Left ventricle myocardium inferior (tissue), 1 donor: ENCODE data around the gene RNPEPL1. TPM values are rescaled to one million over a fixed set of nuclear protein-coding genes. Genes with fewer than 3 reads are reported as not detected.
A peak's percentile ranks its signal among the peaks of the same experiment; 100 is the strongest.

ENCODE experiments used
- DNase-seq: peaks from one replicate; pipeline ENCODE4 v3.0.0-alpha.2; 2020
- H3K27ac ChIP-seq: fragments of 200-600 bp; replicated peaks from 2 replicates; pipeline ENCODE4 v1.8.0; 2021
- H3K27me3 ChIP-seq: fragments of 200-600 bp; 2 replicates; pipeline ENCODE4 v1.8.0; 2021; ENCODE audit warnings: low read depth
- H3K36me3 ChIP-seq: fragments of 200-600 bp; 2 replicates; pipeline ENCODE4 v1.8.0; 2021
- H3K4me1 ChIP-seq: fragments of 200-600 bp; 2 replicates; pipeline ENCODE4 v1.8.0; 2021
- H3K4me3 ChIP-seq: fragments of 200-600 bp; 2 replicates; pipeline ENCODE4 v1.8.0; 2021; ENCODE audit warnings: mild to moderate bottlenecking, moderate library complexity
- H3K9me3 ChIP-seq: fragments of 200-600 bp; replicated peaks from 2 replicates; pipeline ENCODE4 v1.8.0; 2021
- CTCF ChIP-seq: fragments of 200-600 bp; IDR thresholded peaks from 2 replicates; pipeline ENCODE4 v1.8.0; 2021; ENCODE audit warnings: antibody characterized with exemption, mild to moderate bottlenecking, borderline replicate concordance
- intact Hi-C: fragments of 100-400 bp; cut with micrococcal nuclease; formaldehyde crosslinking; loops from one replicate; pipeline ENCODE4 v1.11.0; 2022
- total RNA-seq: library from RNA; stranded (reverse); fragmentation: NEBNext Ultra II Directional; extraction: Animal tissue kit (Norgen Biotek cat#: 25700); gene quantifications from one replicate; pipeline ENCODE4 v1.2.1, GENCODE V29; 2021
- donor health status: DM: no; HTN: yes; CAD: no; lungs with severe emphysema.

Gene RNPEPL1
- total RNA-seq, 1 donor from 2014 or later = 80.1 TPM

DNA sequence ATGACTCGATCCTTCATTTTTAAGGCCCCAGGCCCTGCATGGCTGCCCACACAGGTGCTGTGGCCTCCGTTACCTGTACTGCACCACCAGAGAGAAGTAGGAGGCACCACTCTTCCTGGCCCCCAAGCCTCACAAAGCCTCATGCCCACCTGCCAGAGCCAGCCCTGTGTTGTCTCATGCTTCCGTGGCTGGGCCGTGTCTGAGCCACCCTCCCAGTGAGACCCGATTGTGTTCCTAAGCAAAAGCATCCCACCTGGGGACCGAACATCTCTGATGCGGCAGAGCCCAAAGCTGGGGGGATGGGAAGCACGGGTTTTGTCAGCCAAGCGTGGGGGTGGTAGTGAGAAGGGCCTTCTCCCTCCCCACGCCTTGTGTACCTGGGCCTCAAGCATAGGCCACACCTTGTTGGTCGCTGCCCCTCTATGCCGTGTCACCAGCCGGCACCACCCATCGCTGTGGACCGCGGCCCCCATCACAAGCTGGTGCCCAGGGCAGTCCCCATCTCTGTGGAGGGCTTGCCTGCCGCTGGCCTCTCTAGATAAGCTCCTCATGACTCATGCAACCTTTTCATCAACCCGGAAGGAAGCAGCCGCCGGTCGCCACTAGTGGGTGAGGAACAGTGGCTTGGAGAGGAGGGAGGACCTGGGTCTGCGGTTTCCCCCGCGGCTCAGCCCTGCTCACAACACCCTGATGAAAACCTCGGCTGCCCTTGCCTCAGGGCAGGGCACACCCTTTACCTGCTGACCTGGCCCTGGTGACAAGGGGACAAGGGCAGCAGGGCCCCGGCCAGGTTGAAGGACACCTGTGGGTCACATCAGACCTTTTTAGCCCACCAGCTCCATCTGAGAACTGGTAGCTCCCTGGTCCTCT is 2.7 kb upstream of the RNPEPL1 start:
- no peak for TF ChIP-seq CTCF
- DNase-seq = peak; percentile 76
- H3K4me3 ChIP-seq = peak overlapping the region; percentile 85
- intact Hi-C loops = no loop called here
- H3K27ac ChIP-seq = peak overlapping the region; percentile 96
- peaks cover 67% of the 10 kb centered on the region for H3K4me1 ChIP-seq
- H3K36me3 ChIP-seq = peaks cover 5% of the 10 kb centered on the region
- no peaks in the 10 kb centered on the region for H3K27me3 ChIP-seq
- no peaks in the 10 kb centered on the region for H3K9me3 ChIP-seq

GRCh38 chr2:240566203-240567136 is 1.8 kb upstream of the RNPEPL1 start:
- Histone ChIP-seq H3K27me3 (no peaks in the 10 kb centered on the region), H3K9me3 (no peaks in the 10 kb centered on the region), H3K27ac (peak overlapping the region; percentile 96), H3K4me3 (peak overlapping the region; percentile 85), H3K36me3 (peaks cover 5% of the 10 kb centered on the region), H3K4me1 (peaks cover 69% of the 10 kb centered on the region)
- peak; percentile 95 for DNase-seq
- intact Hi-C loops = no loop called here
- peak; percentile 96 for TF ChIP-seq CTCF

DNA sequence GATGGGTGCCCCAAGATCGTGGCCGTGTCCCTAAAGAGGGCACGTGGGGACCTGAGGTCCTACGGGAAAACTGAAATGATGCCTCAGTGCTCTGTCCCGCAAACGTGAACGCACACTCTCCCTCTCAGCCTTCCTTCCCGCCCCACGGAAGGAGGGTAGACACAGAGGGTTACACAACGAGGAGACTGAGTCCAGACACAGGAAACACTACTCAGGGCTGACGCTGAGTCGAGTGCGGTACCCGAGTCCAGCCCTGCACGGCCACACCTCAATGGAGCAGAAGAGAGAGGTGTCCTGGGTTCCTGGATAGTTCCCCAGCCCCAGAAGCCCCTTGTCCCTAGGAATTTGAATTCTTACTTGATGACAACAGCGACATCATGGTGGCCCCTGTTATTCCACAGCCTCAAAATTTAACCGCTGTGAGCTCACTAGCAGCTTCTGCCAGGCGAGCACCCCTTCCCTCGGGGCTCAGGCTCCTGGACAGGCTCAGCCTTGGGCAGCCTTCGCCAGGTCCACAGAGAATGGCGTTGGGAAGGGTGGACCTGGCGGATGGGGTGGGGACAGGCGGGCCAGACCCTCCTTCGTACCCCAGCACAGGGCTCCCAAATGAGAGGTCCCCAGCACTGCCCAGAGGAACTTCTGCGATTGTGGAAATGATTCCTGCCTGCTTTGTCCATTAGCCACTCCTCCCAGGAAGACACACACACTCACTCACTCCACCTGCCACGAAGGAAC is 980 bp upstream of the RNPEPL1 start:
- TF ChIP-seq CTCF = no peak
- Histone ChIP-seq H3K9me3 (no peaks in the 10 kb centered on the region), H3K4me1 (peaks cover 61% of the 10 kb centered on the region), H3K27ac (peak overlapping the region; percentile 96), H3K36me3 (peaks cover 6% of the 10 kb centered on the region), H3K27me3 (no peaks in the 10 kb centered on the region), H3K4me3 (peak overlapping the region; percentile 85)
- peak; percentile 17 for DNase-seq
- intact Hi-C loops = no loop called here

DNA sequence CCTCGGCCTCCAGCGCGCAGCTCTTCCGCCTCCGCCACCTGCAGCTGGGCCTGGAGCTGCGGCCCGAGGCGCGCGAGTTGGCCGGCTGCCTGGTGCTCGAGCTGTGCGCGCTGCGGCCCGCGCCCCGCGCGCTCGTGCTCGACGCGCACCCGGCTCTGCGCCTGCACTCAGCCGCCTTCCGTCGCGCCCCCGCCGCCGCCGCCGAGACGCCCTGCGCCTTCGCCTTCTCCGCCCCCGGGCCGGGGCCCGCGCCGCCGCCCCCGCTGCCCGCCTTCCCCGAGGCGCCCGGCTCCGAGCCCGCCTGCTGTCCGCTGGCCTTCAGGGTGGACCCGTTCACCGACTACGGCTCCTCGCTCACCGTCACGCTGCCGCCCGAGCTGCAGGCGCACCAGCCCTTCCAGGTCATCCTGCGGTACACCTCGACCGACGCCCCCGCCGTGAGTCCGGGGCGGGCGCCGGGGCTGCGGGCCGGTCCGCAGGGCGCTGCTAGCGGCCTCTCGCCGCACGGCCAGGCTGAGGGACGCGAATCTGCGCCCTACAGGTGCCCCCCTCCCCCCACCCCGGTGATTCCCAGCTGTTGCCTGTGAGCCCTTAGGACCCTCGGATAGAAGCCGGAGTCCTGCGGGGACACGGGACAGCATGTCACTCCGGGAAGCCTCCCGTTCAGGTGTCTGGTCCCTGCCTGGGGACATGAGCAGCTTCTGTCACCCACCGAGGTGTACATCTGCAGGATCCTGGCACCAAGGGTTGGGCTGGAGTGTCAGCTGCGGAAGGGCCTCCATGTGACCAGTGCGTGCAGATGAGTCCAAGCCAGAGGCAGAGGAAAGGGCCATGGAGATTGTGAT is 616 bp downstream of the RNPEPL1 start:
- TF ChIP-seq CTCF = no peak
- peak; percentile 78 for DNase-seq
- Histone ChIP-seq H3K9me3 (no peaks in the 10 kb centered on the region), H3K27ac (peak overlapping the region; percentile 96), H3K36me3 (peaks cover 12% of the 10 kb centered on the region), H3K4me1 (peaks cover 56% of the 10 kb centered on the region), H3K4me3 (peak overlapping the region; percentile 92), H3K27me3 (no peaks in the 10 kb centered on the region)
- intact Hi-C loops = no loop called here
